A549 (cell line): Measurements from ENCODE around the gene TANGO2.

Experiments used
- CTCF ChIP-seq: fragments of >200 bp; sonication (Bioruptor Twin); formaldehyde crosslinking; IDR thresholded peaks from 3 replicates; pipeline ENCODE4 v1.5.1; 2016
- EP300 ChIP-seq, 2 experiments: fragments of >200 bp; sonication (Bioruptor Twin); formaldehyde crosslinking; IDR thresholded peaks; 2 replicates in 1 of 2; 3 replicates in 1 of 2; pipeline ENCODE4 v1.6.1; 2016 to 2017
- MAZ ChIP-seq: fragments of 150-350 bp; IDR thresholded peaks from 2 replicates; pipeline ENCODE4 v1.6.1; 2014; ENCODE audit warnings: antibody characterized with exemption, low read depth, low read length, borderline replicate concordance
- POLR2A ChIP-seq: IDR thresholded peaks from 2 replicates; pipeline ENCODE4 v1.6.1; 2012; ENCODE audit warnings: mild to moderate bottlenecking, low read length
- REST ChIP-seq: fragments of 200-600 bp; sonication (generic); IDR thresholded peaks from 2 replicates; pipeline ENCODE4 v1.6.1; 2016; ENCODE audit warnings: antibody characterized with exemption, mild to moderate bottlenecking, moderate library complexity

- TF ChIP-seq EP300 (IDR thresholded peaks at IDR 0.05), result no peak
- TF ChIP-seq CTCF, result no peak
- TF ChIP-seq POLR2A, result no peak
- TF ChIP-seq REST, result no peak
- no peak for TF ChIP-seq MAZ
Observed at GRCh38 chr22:20062766-20063083, 41.8 kb downstream of the TANGO2 start.
